Smooth muscle cell (in vitro differentiated cells): ENCODE measurements around the gene GFOD1. TPM values are rescaled to one million over a fixed set of nuclear protein-coding genes. Genes with fewer than 3 reads are reported as not detected.

Source experiments
- DNase-seq: peaks from one replicate; lab custom pipeline; 2025; ENCODE audit not compliant: unreplicated experiment; lab: John Stamatoyannopoulos, UW
- H2AFZ ChIP-seq: fragments of 200-600 bp; sonication (generic); 2 replicates; pipeline ENCODE4 v1.6.0; 2016; ENCODE audit warnings: antibody characterized with exemption, low read depth, mild to moderate bottlenecking
- H3F3A ChIP-seq: fragments of 200-600 bp; sonication (generic); 2 replicates; pipeline ENCODE4 v1.6.0; 2017; ENCODE audit warnings: antibody characterized with exemption, low read depth
- H3K27ac ChIP-seq: fragments of 200-600 bp; sonication (generic); 2 replicates; pipeline ENCODE4 v1.5.1; 2016; ENCODE audit warnings: low read depth, mild to moderate bottlenecking
- H3K27me3 ChIP-seq: fragments of 200-600 bp; sonication (generic); 2 replicates; pipeline ENCODE4 v1.6.1; 2016; ENCODE audit warnings: low read depth, mild to moderate bottlenecking
- H3K36me3 ChIP-seq: fragments of 200-600 bp; sonication (generic); 2 replicates; pipeline ENCODE4 v1.5.1; 2016; ENCODE audit warnings: low read depth
- H3K4me1 ChIP-seq: fragments of 200-600 bp; sonication (generic); 2 replicates; pipeline ENCODE4 v1.5.1; 2016; ENCODE audit warnings: low read depth
- H3K4me2 ChIP-seq: fragments of 200-600 bp; sonication (generic); 2 replicates; pipeline ENCODE4 v1.6.0; 2016; ENCODE audit warnings: mild to moderate bottlenecking
- H3K4me3 ChIP-seq: fragments of 200-600 bp; sonication (generic); 2 replicates; pipeline ENCODE4 v1.5.1; 2016; ENCODE audit warnings: mild to moderate bottlenecking
- H3K79me2 ChIP-seq: fragments of 200-600 bp; sonication (generic); 2 replicates; pipeline ENCODE4 v1.6.0; 2016; ENCODE audit warnings: low read depth, mild to moderate bottlenecking
- H3K9ac ChIP-seq: fragments of 200-600 bp; sonication (generic); 2 replicates; pipeline ENCODE4 v1.6.0; 2016; ENCODE audit warnings: low read depth
- H3K9me3 ChIP-seq: fragments of 200-600 bp; sonication (generic); replicated peaks from 2 replicates; pipeline ENCODE4 v1.5.1; 2016; ENCODE audit warnings: low read depth
- H4K20me1 ChIP-seq: fragments of 200-600 bp; sonication (generic); 2 replicates; pipeline ENCODE4 v1.6.0; 2016; ENCODE audit warnings: low read depth
- WGBS: methylation state at CpG from one replicate; pipeline ENCODE4 v1.1.7; 2016; ENCODE audit warnings: low lambda C conversion rate; 5-methylcytosine and 5-hydroxymethylcytosine counted together
- polyA plus RNA-seq: library from polyadenylated mRNA; unstranded; fragments of >200 nt; fragmentation: Nextera tagmentation; extraction: Ambion mirVana; gene quantifications from 2 replicates; pipeline ENCODE4 v1.2.1, GENCODE V29; 2016
- total RNA-seq: library from RNA; depleted of rRNA; stranded (reverse); fragments of >200 nt; gene quantifications from 2 replicates; pipeline ENCODE4 v1.2.3, GENCODE V29; 2014
- TF ChIP-seq, protein P1 (sequence below): fragments of 200-600 bp; sonication (generic); IDR thresholded peaks from 2 replicates; pipeline ENCODE4 v1.5.1; 2017; ENCODE audit warnings: borderline replicate concordance, mild to moderate bottlenecking, antibody characterized with exemption; ENCODE audit not compliant: insufficient read depth, poor library complexity, severe bottlenecking

Gene GFOD1
- total and polyA plus RNA-seq, 2 experiments from 2014 or later = 9.6 to 14.0 TPM

DNA sequence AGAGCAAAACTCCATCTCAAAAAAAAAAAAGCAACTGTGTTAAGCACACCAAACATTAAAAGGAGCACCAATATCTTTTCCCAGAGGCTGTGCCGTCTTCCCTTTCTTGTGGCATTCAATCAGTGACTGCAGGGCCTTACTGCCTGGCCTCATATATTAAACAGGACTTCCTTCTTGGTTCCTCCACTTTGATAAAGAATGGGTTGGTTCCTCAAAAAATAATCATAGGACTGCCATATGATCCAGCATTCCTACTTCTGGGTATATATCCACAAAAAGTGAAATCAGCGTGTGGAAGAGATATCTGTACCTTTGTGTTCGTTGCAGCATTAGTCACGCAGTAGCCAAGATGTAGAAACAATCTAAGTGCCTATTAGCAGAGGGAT, 40.3 kb upstream of the GFOD1 start:
- no peaks in the 10 kb centered on the region for H3K27me3 ChIP-seq
- H3K27ac ChIP-seq = no peak overlapping the region
- no peak overlapping the region for H2AFZ ChIP-seq
- no peak overlapping the region for H3K4me2 ChIP-seq
- TF ChIP-seq, protein P1, sequence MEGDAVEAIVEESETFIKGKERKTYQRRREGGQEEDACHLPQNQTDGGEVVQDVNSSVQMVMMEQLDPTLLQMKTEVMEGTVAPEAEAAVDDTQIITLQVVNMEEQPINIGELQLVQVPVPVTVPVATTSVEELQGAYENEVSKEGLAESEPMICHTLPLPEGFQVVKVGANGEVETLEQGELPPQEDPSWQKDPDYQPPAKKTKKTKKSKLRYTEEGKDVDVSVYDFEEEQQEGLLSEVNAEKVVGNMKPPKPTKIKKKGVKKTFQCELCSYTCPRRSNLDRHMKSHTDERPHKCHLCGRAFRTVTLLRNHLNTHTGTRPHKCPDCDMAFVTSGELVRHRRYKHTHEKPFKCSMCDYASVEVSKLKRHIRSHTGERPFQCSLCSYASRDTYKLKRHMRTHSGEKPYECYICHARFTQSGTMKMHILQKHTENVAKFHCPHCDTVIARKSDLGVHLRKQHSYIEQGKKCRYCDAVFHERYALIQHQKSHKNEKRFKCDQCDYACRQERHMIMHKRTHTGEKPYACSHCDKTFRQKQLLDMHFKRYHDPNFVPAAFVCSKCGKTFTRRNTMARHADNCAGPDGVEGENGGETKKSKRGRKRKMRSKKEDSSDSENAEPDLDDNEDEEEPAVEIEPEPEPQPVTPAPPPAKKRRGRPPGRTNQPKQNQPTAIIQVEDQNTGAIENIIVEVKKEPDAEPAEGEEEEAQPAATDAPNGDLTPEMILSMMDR = no peak
- H3K9ac ChIP-seq = no peak overlapping the region
- H3F3A ChIP-seq = no peaks in the 10 kb centered on the region
- H3K36me3 ChIP-seq = no peaks in the 10 kb centered on the region
- no peaks in the 10 kb centered on the region for H4K20me1 ChIP-seq
- H3K4me1 ChIP-seq = peaks cover 5% of the 10 kb centered on the region
- H3K9me3 ChIP-seq = no peaks in the 10 kb centered on the region
- H3K4me3 ChIP-seq = no peak overlapping the region
- DNase-seq = no peak
- H3K79me2 ChIP-seq = no peaks in the 10 kb centered on the region
- WGBS = 95% methylated on average over 4 of the region's 4 CpGs

DNA sequence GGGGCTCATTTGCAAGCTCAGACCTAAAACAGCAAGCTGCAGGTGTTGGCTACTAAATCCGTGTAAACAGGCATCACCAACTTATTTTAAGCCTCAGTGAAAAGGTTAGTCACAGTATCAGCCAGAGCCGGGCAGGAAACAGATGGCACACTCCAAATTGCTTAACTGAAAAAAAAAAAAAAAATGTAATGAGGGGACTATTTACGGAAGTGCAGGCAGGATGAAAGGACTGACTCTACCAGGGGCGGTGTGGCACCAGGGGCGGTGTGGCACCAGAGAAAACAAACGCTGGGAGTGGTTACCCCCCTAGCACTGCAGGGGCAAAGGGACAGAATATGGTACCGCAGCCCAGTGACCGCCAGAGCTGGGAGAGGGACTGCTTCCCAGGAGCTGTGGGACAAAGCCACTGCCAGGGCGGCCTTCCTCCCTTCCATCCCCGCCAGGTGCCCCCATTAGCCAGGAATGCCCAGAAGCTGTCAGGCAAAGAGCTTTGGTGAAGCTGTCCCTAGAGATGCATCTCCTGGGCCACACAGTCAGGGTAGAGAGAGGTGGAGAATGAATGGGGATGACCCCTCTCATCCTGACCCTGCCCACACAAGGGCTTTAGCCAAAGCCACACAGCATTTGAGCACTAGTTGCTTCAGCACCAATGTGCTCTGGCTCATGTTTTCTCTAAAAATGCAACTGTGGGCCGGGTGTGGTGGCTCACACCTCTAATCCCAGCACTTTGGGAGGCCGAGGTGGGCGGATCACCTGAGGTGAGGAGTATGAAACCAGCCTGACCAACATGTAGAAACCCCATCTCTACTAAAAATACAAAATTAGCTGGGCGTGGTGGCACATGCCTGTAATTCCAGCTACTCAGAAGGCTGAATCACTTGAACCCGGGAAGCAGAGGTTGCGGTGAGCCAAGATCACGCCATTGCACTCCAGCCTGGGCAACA, 39.6 kb upstream of the GFOD1 start:
- 89% methylated on average over 17 of the region's 17 CpGs for WGBS
- Histone ChIP-seq H2AFZ (no peak overlapping the region), H3K4me2 (no peak overlapping the region), H3K9ac (no peak overlapping the region), H3K4me3 (no peak overlapping the region), H3F3A (no peaks in the 10 kb centered on the region), H3K36me3 (no peaks in the 10 kb centered on the region), H3K4me1 (peaks cover 1% of the 10 kb centered on the region), H3K9me3 (no peaks in the 10 kb centered on the region), H3K27me3 (no peaks in the 10 kb centered on the region), H3K79me2 (no peaks in the 10 kb centered on the region), H3K27ac (no peak overlapping the region), H4K20me1 (no peaks in the 10 kb centered on the region)
- no peak for DNase-seq
- TF ChIP-seq, protein P1 = no peak

DNA sequence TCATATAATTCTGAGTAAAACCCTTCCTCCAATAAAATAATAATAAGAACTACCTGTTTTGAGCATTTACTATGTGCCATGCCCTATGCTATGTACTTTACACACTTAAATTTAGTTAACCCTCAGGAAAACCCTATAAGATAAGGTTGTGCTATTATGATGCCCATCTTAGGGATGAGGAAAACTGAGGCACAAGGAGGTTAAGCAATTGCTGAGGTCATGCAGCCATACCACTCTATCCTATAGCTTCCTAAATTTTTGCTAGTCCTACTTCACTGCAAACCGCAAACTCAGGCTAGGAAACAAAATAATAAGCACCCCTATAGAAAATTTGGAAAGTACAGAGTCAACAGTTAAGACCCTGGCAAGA, 38.9 kb upstream of the GFOD1 start:
- no peaks in the 10 kb centered on the region for H3F3A ChIP-seq
- no peaks in the 10 kb centered on the region for H3K27me3 ChIP-seq
- H3K9ac ChIP-seq = no peak overlapping the region
- no peak overlapping the region for H3K27ac ChIP-seq
- no peaks in the 10 kb centered on the region for H3K79me2 ChIP-seq
- H4K20me1 ChIP-seq = no peaks in the 10 kb centered on the region
- DNase-seq = no peak
- no peak overlapping the region for H3K4me3 ChIP-seq
- H3K9me3 ChIP-seq = no peaks in the 10 kb centered on the region
- WGBS = 100% methylated on average over 1 of the region's 1 CpG
- TF ChIP-seq, protein P1 = no peak
- H2AFZ ChIP-seq = no peak overlapping the region
- H3K4me2 ChIP-seq = no peak overlapping the region
- H3K4me1 ChIP-seq = no peaks in the 10 kb centered on the region
- H3K36me3 ChIP-seq = no peaks in the 10 kb centered on the region
